H1 (cell line): ENCODE results near the gene FAM163A. TPM values are rescaled to one million over a fixed set of nuclear protein-coding genes. Genes with fewer than 3 reads are reported as not detected.

ENCODE experiments used
- CTCF ChIA-PET: fragments of 300-600 bp; sonication (Branson Sonifier 250); formaldehyde crosslinking; loops from one replicate; lab custom pipeline; 2021; ENCODE audit not compliant: partially characterized antibody; lab: Charles Lee
- POLR2A ChIA-PET: fragments of 300-600 bp; sonication (Branson Sonifier 250); formaldehyde crosslinking; loops from one replicate; lab custom pipeline; 2021; ENCODE audit warnings: inconsistent platforms; ENCODE audit not compliant: partially characterized antibody; lab: Charles Lee
- DNase-seq, 2 experiments: peaks; one replicate each; pipeline versions ENCODE4 v3.0.0 to v3.0.0-alpha.2; 2010 to 2022; ENCODE audit warnings: low spot score in 2 of 2, low read depth in 1 of 2, mixed read lengths in 1 of 2
- FAIRE-seq: peaks from 2 replicates; lab custom pipeline; 2011; peaks lifted over from hg19 to GRCh38; lab: Jason Lieb, UNC
- H2AFZ ChIP-seq: 2 replicates; pipeline ENCODE4 v1.8.1; 2012; ENCODE audit warnings: low read length, inconsistent platforms
- H2AK5ac ChIP-seq: 2 replicates; pipeline ENCODE4 v1.6.1; 2013; ENCODE audit warnings: low read depth, low read length
- H2BK120ac ChIP-seq: replicated peaks from 2 replicates; pipeline ENCODE3; 2013; ENCODE audit warnings: low read depth, low read length, inconsistent platforms
- H2BK12ac ChIP-seq: 2 replicates; pipeline ENCODE4 v1.6.1; 2013; ENCODE audit warnings: low read depth, low read length
- H2BK15ac ChIP-seq: 2 replicates; pipeline ENCODE4 v1.6.1; 2013; ENCODE audit warnings: low read length
- H2BK20ac ChIP-seq: 2 replicates; pipeline ENCODE4 v1.6.1; 2013; ENCODE audit warnings: low read length
- H2BK5ac ChIP-seq: 2 replicates; pipeline ENCODE4 v1.6.1; 2013; ENCODE audit warnings: low read depth, low read length
- H3K14ac ChIP-seq: 2 replicates; pipeline ENCODE4 v1.6.1; 2013; ENCODE audit warnings: inconsistent platforms; ENCODE audit not compliant: insufficient read length
- H3K18ac ChIP-seq: 2 replicates; pipeline ENCODE4 v1.6.1; 2013; ENCODE audit warnings: low read length; ENCODE audit errors: extremely low read depth
- H3K23ac ChIP-seq: 2 replicates; pipeline ENCODE4 v1.6.1; 2013; ENCODE audit warnings: inconsistent platforms; ENCODE audit not compliant: insufficient read length
- H3K23me2 ChIP-seq: 2 replicates; pipeline ENCODE4 v1.6.1; 2013; ENCODE audit warnings: low read depth, low read length
- H3K27ac ChIP-seq: 2 replicates; pipeline ENCODE4 v1.6.1; 2011; ENCODE audit warnings: low read depth, low read length, inconsistent platforms
- H3K27me3 ChIP-seq, 4 experiments: replicated peaks in 1 of 4; 1 replicate in 1 of 4; 2 replicates in 3 of 4; pipeline versions ENCODE4 v1.6.1 to v1.8.1; 2011 to 2013; ENCODE audit warnings: low read length in 3 of 4, mild to moderate bottlenecking in 3 of 4, inconsistent platforms in 2 of 4, mixed read lengths in 2 of 4, moderate library complexity in 1 of 4; ENCODE audit not compliant: control insufficient read depth in 3 of 4, insufficient read depth in 3 of 4; ENCODE audit errors: extremely low read depth in 1 of 4
- H3K36me3 ChIP-seq, 4 experiments: 2 replicates each; pipeline versions ENCODE4 v1.6.1 to v1.8.1; 2011 to 2013; ENCODE audit warnings: mild to moderate bottlenecking in 4 of 4, low read length in 3 of 4, moderate library complexity in 2 of 4, control low read depth in 1 of 4, inconsistent platforms in 1 of 4; ENCODE audit not compliant: insufficient read depth in 4 of 4, control insufficient read depth in 2 of 4
- H3K4ac ChIP-seq: replicated peaks from 2 replicates; pipeline ENCODE3; 2013; ENCODE audit warnings: low read length, low read depth, mixed read lengths, inconsistent platforms; ENCODE audit not compliant: insufficient read length
- H3K4me1 ChIP-seq, 4 experiments: replicated peaks in 1 of 4; 1 replicate in 1 of 4; 2 replicates in 3 of 4; pipeline versions ENCODE4 v1.6.1 to v1.8.1; 2011 to 2013; ENCODE audit warnings: low read length in 3 of 4, inconsistent platforms in 2 of 4, mixed read lengths in 1 of 4; ENCODE audit not compliant: insufficient read depth in 4 of 4, control insufficient read depth in 3 of 4
- H3K4me2 ChIP-seq, 2 experiments: 2 replicates each; pipeline versions ENCODE4 v1.6.1 to v1.8.1; 2011 to 2013; ENCODE audit warnings: low read depth in 2 of 2, low read length in 2 of 2, control low read depth in 1 of 2, inconsistent platforms in 1 of 2, mild to moderate bottlenecking in 1 of 2; ENCODE audit not compliant: insufficient read depth in 1 of 2
- H3K4me3 ChIP-seq, 4 experiments: fragments of 200-600, 300-600 bp in 1 of 4; sonication (generic), shearing (Covaris generic), sonication (Bioruptor Twin) in 1 of 4; 2 replicates each; pipeline versions ENCODE4 v1.5.1 to v1.8.1; 2011 to 2016; ENCODE audit warnings: low read length in 4 of 4, low read depth in 3 of 4, control low read depth in 2 of 4, inconsistent platforms in 2 of 4, mild to moderate bottlenecking in 2 of 4, mixed read lengths in 1 of 4, moderate library complexity in 1 of 4; ENCODE audit not compliant: insufficient read depth in 2 of 4; ENCODE audit errors: extremely low read depth in 1 of 4
- H3K56ac ChIP-seq: replicated peaks from 2 replicates; pipeline ENCODE3; 2013; ENCODE audit warnings: low read depth, mild to moderate bottlenecking, mixed read lengths, low read length, inconsistent platforms; ENCODE audit not compliant: insufficient read length
- H3K79me1 ChIP-seq: 2 replicates; pipeline ENCODE4 v1.6.1; 2013; ENCODE audit warnings: low read depth, low read length, control low read depth
- H3K79me2 ChIP-seq, 2 experiments: 2 replicates each; pipeline versions ENCODE4 v1.6.1 to v1.8.1; 2012 to 2013; ENCODE audit warnings: low read length in 2 of 2, mild to moderate bottlenecking in 2 of 2, inconsistent platforms in 1 of 2; ENCODE audit not compliant: insufficient read depth in 2 of 2, control insufficient read depth in 1 of 2
- H3K9ac ChIP-seq, 4 experiments: replicated peaks in 1 of 4; 1 replicate in 1 of 4; 2 replicates in 3 of 4; pipeline versions ENCODE4 v1.6.1 to v1.8.1; 2011 to 2013; ENCODE audit warnings: low read depth in 3 of 4, low read length in 3 of 4, control low read depth in 2 of 4, mild to moderate bottlenecking in 2 of 4, moderate library complexity in 2 of 4, inconsistent platforms in 1 of 4; ENCODE audit errors: extremely low read depth in 1 of 4
- H3K9me3 ChIP-seq, 2 experiments: 2 replicates each; pipeline versions ENCODE4 v1.6.1 to v1.8.1; 2012 to 2013; ENCODE audit warnings: mild to moderate bottlenecking in 2 of 2, moderate library complexity in 2 of 2, control low read depth in 1 of 2, inconsistent platforms in 1 of 2, low read depth in 1 of 2, low read length in 1 of 2, mixed read lengths in 1 of 2; ENCODE audit not compliant: insufficient read depth in 2 of 2
- H4K20me1 ChIP-seq, 2 experiments: replicated peaks in 1 of 2; 2 replicates each; pipeline versions ENCODE3 to v1.8.1; 2011 to 2013; ENCODE audit warnings: inconsistent platforms in 2 of 2, low read length in 2 of 2, mild to moderate bottlenecking in 1 of 2; ENCODE audit not compliant: insufficient read depth in 2 of 2, control insufficient read depth in 1 of 2
- H4K5ac ChIP-seq: 2 replicates; pipeline ENCODE4 v1.6.1; 2013; ENCODE audit warnings: low read length, low read depth, mixed read lengths, inconsistent platforms; ENCODE audit not compliant: insufficient read length
- H4K8ac ChIP-seq: 2 replicates; pipeline ENCODE4 v1.8.0; 2013; ENCODE audit warnings: mild to moderate bottlenecking, moderate library complexity, low read length, inconsistent platforms; ENCODE audit not compliant: insufficient read depth; ENCODE audit errors: extremely low read depth
- H4K91ac ChIP-seq: replicated peaks from 2 replicates; pipeline ENCODE3; 2013; ENCODE audit warnings: low read length, mixed read lengths, inconsistent platforms; ENCODE audit not compliant: insufficient read length
- ATF2 ChIP-seq: IDR thresholded peaks from 2 replicates; pipeline ENCODE4 v1.6.1; 2012; ENCODE audit warnings: low read length, inconsistent platforms
- BACH1 ChIP-seq: IDR thresholded peaks from 2 replicates; pipeline ENCODE4 v1.6.1; 2012; ENCODE audit warnings: low read length, improper control_type of control experiment
- BCL11A ChIP-seq, 2 experiments: IDR thresholded peaks; one replicate each; pipeline ENCODE4 v1.6.1; 2011; ENCODE audit warnings: low read depth in 2 of 2, low read length in 2 of 2, mild to moderate bottlenecking in 2 of 2
- BRCA1 ChIP-seq: IDR thresholded peaks from 2 replicates; pipeline ENCODE4 v1.6.1; 2012; ENCODE audit warnings: low read depth, low read length, improper control_type of control experiment
- CBX5 ChIP-seq: fragments of 300-800, 300-1000 bp; sonication (generic); IDR thresholded peaks from 2 replicates; pipeline ENCODE4 v1.7.1; 2016; ENCODE audit warnings: antibody characterized with exemption, low read length, low read depth
- CHD2 ChIP-seq: IDR thresholded peaks from 2 replicates; pipeline ENCODE4 v1.6.1; 2012; ENCODE audit warnings: low read length, improper control_type of control experiment
- GTF2F1 ChIP-seq: IDR thresholded peaks from 2 replicates; pipeline ENCODE4 v1.6.1; 2012; ENCODE audit warnings: low read depth, low read length, improper control_type of control experiment, borderline replicate concordance
- JUND ChIP-seq: IDR thresholded peaks from 2 replicates; pipeline ENCODE4 v1.6.1; 2011; ENCODE audit warnings: mild to moderate bottlenecking, improper control_type of control experiment, low read length
- PHF8 ChIP-seq: fragments of 200-600 bp; sonication (generic); conservative IDR thresholded peaks from 2 replicates; pipeline ENCODE4 v1.7.1; 2012; ENCODE audit warnings: low read depth, mild to moderate bottlenecking, inconsistent platforms, low read length, moderate library complexity
- POLR2A ChIP-seq, 2 experiments: IDR thresholded peaks; 1 replicate in 1 of 2; 2 replicates in 1 of 2; pipeline ENCODE4 v1.6.1; 2011; ENCODE audit warnings: low read depth in 2 of 2, low read length in 2 of 2, mild to moderate bottlenecking in 2 of 2; ENCODE audit errors: control extremely low read depth in 1 of 2
- POLR2AphosphoS5 ChIP-seq: IDR thresholded peaks from 2 replicates; pipeline ENCODE4 v1.6.1; 2011; ENCODE audit warnings: low read depth, low read length
- RBBP5 ChIP-seq: IDR thresholded peaks from 2 replicates; pipeline ENCODE4 v1.7.1; 2012; ENCODE audit warnings: low read depth, mild to moderate bottlenecking, inconsistent platforms, low read length, moderate library complexity, borderline replicate concordance
- SP1 ChIP-seq: IDR thresholded peaks from 2 replicates; pipeline ENCODE4 v1.6.1; 2011; ENCODE audit warnings: low read depth, low read length
- SP2 ChIP-seq: IDR thresholded peaks from 2 replicates; pipeline ENCODE4 v1.6.1; 2012; ENCODE audit warnings: mild to moderate bottlenecking, low read length, inconsistent platforms
- SUZ12 ChIP-seq: fragments of 200-600 bp; sonication (generic); IDR thresholded peaks from 2 replicates; pipeline ENCODE4 v1.6.1; 2012; ENCODE audit warnings: mild to moderate bottlenecking, inconsistent platforms, low read length, moderate library complexity, mixed read lengths
- WGBS, 2 experiments: shearing (Covaris generic) in 1 of 2; methylation state at CpG; one replicate each; pipeline versions ENCODE4 v1.1.6 to v1.1.7; 2013 to 2015; ENCODE audit warnings: low lambda C conversion rate in 2 of 2, mixed read lengths in 2 of 2, inconsistent platforms in 1 of 2, low coverage in 1 of 2, missing lambda C conversion rate in 1 of 2; ENCODE audit not compliant: insufficient replicate concordance in 2 of 2, insufficient coverage in 1 of 2, insufficient read length in 1 of 2; ENCODE audit errors: extremely low coverage in 1 of 2, missing lambda C conversion rate in 1 of 2; 5-methylcytosine and 5-hydroxymethylcytosine counted together
- polyA plus RNA-seq, 7 experiments: library from polyadenylated mRNA; depleted of rRNA in 3 of 7; stranded (reverse) in 5 of 7; unstranded in 2 of 7; fragments of >200 nt in 5 of 7; fragments of 200-250 nt in 2 of 7; gene quantifications; 1 replicate in 5 of 7; 2 replicates in 1 of 7; 4 replicates in 1 of 7; pipeline versions ENCODE4 v1.2.1 to v1.2.3, GENCODE V29; 2011 to 2013; ENCODE audit warnings: missing spikeins in 2 of 7, mixed read lengths in 2 of 7
- total RNA-seq: library from RNA; stranded (reverse); fragmentation: NEBNext Ultra II Directional; extraction: Animal tissue kit (Norgen Biotek cat#: 25700); gene quantifications from 2 replicates; pipeline ENCODE4 v1.2.1, GENCODE V29; 2021

Gene FAM163A
- total and polyA plus RNA-seq, 2 of the 8 experiments (the other 6 are each of a cell fraction or from before 2014, with no cell fraction given): 0.13 to 0.18 TPM

DNA sequence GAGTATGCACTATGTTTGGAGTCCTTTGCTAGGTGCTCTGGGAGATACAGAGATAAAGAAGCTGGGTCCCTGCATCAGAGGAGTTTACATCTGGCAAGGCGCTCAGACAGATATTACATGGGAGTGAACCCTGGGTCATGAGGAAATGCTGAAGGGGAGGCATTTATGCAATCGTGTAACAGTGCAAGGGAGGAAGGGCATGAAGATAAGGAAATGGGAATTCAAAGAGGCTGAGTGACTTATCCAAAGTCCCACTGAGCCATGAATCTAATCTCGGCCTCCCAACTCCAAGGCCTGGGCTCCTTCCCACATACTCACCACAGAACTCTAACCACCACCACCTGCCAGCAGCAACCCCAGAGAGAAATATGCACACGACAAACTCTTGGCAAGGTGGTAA is 51.6 kb downstream of the FAM163A start:
- Histone ChIP-seq H4K20me1 (no peaks in the 10 kb centered on the region), H2BK12ac (no peak overlapping the region), H3K36me3 (no peaks in the 10 kb centered on the region), H3K18ac (no peak overlapping the region), H3K14ac (no peak overlapping the region), H2BK15ac (no peak overlapping the region), H3K4me1 (no peaks in the 10 kb centered on the region; a peak in 1 of 7 replicates), H2AK5ac (no peak overlapping the region), H4K91ac (no peak overlapping the region), H4K8ac (no peak overlapping the region), H3K27me3 (no peaks in the 10 kb centered on the region), H3K4me2 (no peak overlapping the region), H3K4ac (no peak overlapping the region), H3K23me2 (no peaks in the 10 kb centered on the region), H3K27ac (no peak overlapping the region), H3K79me2 (no peaks in the 10 kb centered on the region), H3K4me3 (no peak overlapping the region), H3K56ac (no peak overlapping the region), H2BK5ac (no peak overlapping the region), H2AFZ (no peak overlapping the region), H3K79me1 (no peaks in the 10 kb centered on the region), H3K9me3 (no peaks in the 10 kb centered on the region), H4K5ac (no peak overlapping the region), H3K9ac (no peak overlapping the region), H3K23ac (no peak overlapping the region), H2BK20ac (no peak overlapping the region), H2BK120ac (no peak overlapping the region)
- DNase-seq (no peak), FAIRE-seq (no peak)
- TF ChIP-seq JUND (no peak), ATF2 (no peak), GTF2F1 (no peak), BACH1 (no peak), BCL11A (IDR thresholded peaks at IDR 0.05; ENCODE audit: low read depth in 2 of 2, low read length in 2 of 2) (no peak), RBBP5 (no peak), BRCA1 (no peak), SUZ12 (no peak), POLR2A (IDR thresholded peaks at IDR 0.05; ENCODE audit: control extremely low read depth in 1 of 2, low read depth in 2 of 2, low read length in 2 of 2) (no peak), CHD2 (no peak), SP2 (no peak), CBX5 (no peak), SP1 (no peak), POLR2AphosphoS5 (no peak), PHF8 (no peak)
- ChIA-PET POLR2A (no interaction called here), CTCF (interaction anchor here (4.7 to 6.1 kb wide), 2 partner anchors 15 to 19 kb away, joined by 25 to 40 read pairs; no protein-coding TSS in a partner anchor)
- WGBS, 2 experiments: 86% methylated on average over 4 of the region's 4 CpGs; no CpG with 5 or more reads in 1 of the 2 experiments
